ENCODE results near the gene ESRRA.
"Not testable (repeated sequence)": the region's sequence is repeated elsewhere in the genome, so short reads cannot be mapped to it uniquely, and the experiment has no call there.

The ESRRA gene

DNA sequence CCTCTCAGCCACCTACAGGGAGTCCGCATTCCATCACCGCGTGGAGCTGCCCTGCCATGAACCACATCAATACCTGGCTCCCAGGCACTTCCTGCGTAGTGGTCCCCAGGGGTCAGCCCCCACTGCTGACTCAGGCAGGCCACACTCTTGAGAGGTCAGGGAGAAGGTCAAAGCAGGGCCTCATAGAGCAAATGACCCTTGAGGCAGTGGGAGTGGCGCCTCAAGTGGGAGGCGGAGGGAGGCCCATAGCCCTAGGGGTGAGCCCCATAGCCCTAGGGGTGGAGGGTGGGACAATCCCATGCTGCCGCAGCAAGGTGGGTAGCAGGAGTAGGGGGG is 17.6 kb downstream of the ESRRA start:
- 60% methylated on average over 7 of the region's 7 CpGs for WGBS
- Histone ChIP-seq H3K4ac (ENCODE audit: low read depth in 1 of 2, low read length in 2 of 2) (no peak overlapping the region), H3K9me3 (ENCODE audit: control insufficient read depth, low read length) (peaks cover 3% of the 10 kb centered on the region), H3K4me2 (ENCODE audit: low read length, poor library complexity, severe bottlenecking) (no peak overlapping the region), H2BK12ac (ENCODE audit: low read length in 2 of 2) (no peak overlapping the region), H3K9ac (ENCODE audit: low read length) (no peak overlapping the region), H4K91ac (ENCODE audit: low read length) (peak overlapping the region; percentile 5), H2BK15ac (ENCODE audit: low read depth, poor library complexity, severe bottlenecking) (no peak overlapping the region), H3K36me3 (ENCODE audit: control insufficient read depth in 1 of 2, insufficient read depth in 2 of 2, low read depth in 1 of 2, low read length in 2 of 2) (peaks cover 34 to 39% of the 10 kb centered on the region in 2 experiments), H3K14ac (ENCODE audit: low read length in 2 of 2) (no peak overlapping the region), H3K18ac (ENCODE audit: low read depth in 1 of 2, low read length in 2 of 2) (peak overlapping the region in 1 of 2 experiments; percentile 46), H3K79me1 (replicated peaks; ENCODE audit: low read length, poor library complexity, severe bottlenecking) (peaks cover 19% of the 10 kb centered on the region), H3K4me3 (ENCODE audit: insufficient read depth in 1 of 2, low read depth in 1 of 2, low read length in 2 of 2) (no peak overlapping the region), H3K27me3 (ENCODE audit: control insufficient read depth in 1 of 2, insufficient read depth in 1 of 2, low read length in 2 of 2) (no peaks in the 10 kb centered on the region), H3K23ac (ENCODE audit: low read length in 2 of 2) (no peak overlapping the region), H2AK5ac (ENCODE audit: low read length, severe bottlenecking) (no peak overlapping the region), H2BK5ac (ENCODE audit: low read depth, low read length, poor library complexity, severe bottlenecking) (no peak overlapping the region), H3K27ac (ENCODE audit: low read length, poor library complexity, severe bottlenecking) (no peak overlapping the region), H2BK120ac (ENCODE audit: low read depth, low read length) (no peak overlapping the region), H3K4me1 (ENCODE audit: control insufficient read depth, insufficient read depth, low read depth, low read length) (peaks cover 32% of the 10 kb centered on the region), H2AFZ (ENCODE audit: low read depth, low read length) (no peak overlapping the region), H4K8ac (ENCODE audit: low read length) (no peak overlapping the region)
- no peak for DNase-seq

DNA sequence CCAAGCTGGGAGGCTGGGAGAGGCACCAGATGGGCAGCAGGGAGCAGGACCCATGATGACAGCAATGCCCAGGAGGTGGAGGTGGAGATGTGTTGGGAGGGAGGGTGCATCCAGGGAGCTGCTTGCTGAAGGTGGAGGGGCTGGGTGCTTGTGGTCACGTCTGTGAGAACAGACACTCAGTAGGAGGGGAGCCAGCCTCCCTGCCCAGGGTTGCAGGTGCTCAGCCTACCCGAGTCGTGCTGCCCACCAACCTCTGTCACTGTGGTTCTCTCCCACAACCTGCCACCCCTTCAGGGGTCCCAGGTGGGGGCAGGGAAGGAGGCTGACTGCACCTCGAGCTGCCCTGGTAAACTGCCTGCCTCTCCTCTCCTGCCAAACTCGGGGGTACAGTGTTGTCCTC is 18.0 kb downstream of the ESRRA start:
- H2AK5ac ChIP-seq (ENCODE audit: low read length, severe bottlenecking): no peak overlapping the region
- no peak overlapping the region for H3K27ac ChIP-seq (ENCODE audit: low read length, poor library complexity, severe bottlenecking)
- H4K91ac ChIP-seq (ENCODE audit: low read length): no peak overlapping the region
- no peak overlapping the region for H2BK12ac ChIP-seq (ENCODE audit: low read length in 2 of 2)
- 95% methylated on average over 4 of the region's 5 CpGs for WGBS
- H3K4me1 ChIP-seq (ENCODE audit: control insufficient read depth, insufficient read depth, low read depth, low read length): peaks cover 32% of the 10 kb centered on the region
- no peak overlapping the region for H3K4ac ChIP-seq (ENCODE audit: low read depth in 1 of 2, low read length in 2 of 2)
- H3K4me2 ChIP-seq (ENCODE audit: low read length, poor library complexity, severe bottlenecking): no peak overlapping the region
- no peak overlapping the region for H3K14ac ChIP-seq (ENCODE audit: low read length in 2 of 2)
- no peaks in the 10 kb centered on the region for H3K27me3 ChIP-seq (ENCODE audit: control insufficient read depth in 1 of 2, insufficient read depth in 1 of 2, low read length in 2 of 2)
- H2BK120ac ChIP-seq (ENCODE audit: low read depth, low read length): no peak overlapping the region
- H3K4me3 ChIP-seq (ENCODE audit: insufficient read depth in 1 of 2, low read depth in 1 of 2, low read length in 2 of 2): no peak overlapping the region
- no peak for DNase-seq
- H3K36me3 ChIP-seq (ENCODE audit: control insufficient read depth in 1 of 2, insufficient read depth in 2 of 2, low read depth in 1 of 2, low read length in 2 of 2): peaks cover 34 to 39% of the 10 kb centered on the region in 2 experiments
- no peak overlapping the region for H2BK5ac ChIP-seq (ENCODE audit: low read depth, low read length, poor library complexity, severe bottlenecking)
- no peak overlapping the region for H3K18ac ChIP-seq (ENCODE audit: low read depth in 1 of 2, low read length in 2 of 2)
- H3K23ac ChIP-seq (ENCODE audit: low read length in 2 of 2): no peak overlapping the region
- H2BK15ac ChIP-seq (ENCODE audit: low read depth, poor library complexity, severe bottlenecking): no peak overlapping the region
- H3K79me1 ChIP-seq (replicated peaks; ENCODE audit: low read length, poor library complexity, severe bottlenecking): peaks cover 16% of the 10 kb centered on the region
- H4K8ac ChIP-seq (ENCODE audit: low read length): no peak overlapping the region
- H2AFZ ChIP-seq (ENCODE audit: low read depth, low read length): no peak overlapping the region
- no peak overlapping the region for H3K9ac ChIP-seq (ENCODE audit: low read length)
- peaks cover 3% of the 10 kb centered on the region for H3K9me3 ChIP-seq (ENCODE audit: control insufficient read depth, low read length)

DNA sequence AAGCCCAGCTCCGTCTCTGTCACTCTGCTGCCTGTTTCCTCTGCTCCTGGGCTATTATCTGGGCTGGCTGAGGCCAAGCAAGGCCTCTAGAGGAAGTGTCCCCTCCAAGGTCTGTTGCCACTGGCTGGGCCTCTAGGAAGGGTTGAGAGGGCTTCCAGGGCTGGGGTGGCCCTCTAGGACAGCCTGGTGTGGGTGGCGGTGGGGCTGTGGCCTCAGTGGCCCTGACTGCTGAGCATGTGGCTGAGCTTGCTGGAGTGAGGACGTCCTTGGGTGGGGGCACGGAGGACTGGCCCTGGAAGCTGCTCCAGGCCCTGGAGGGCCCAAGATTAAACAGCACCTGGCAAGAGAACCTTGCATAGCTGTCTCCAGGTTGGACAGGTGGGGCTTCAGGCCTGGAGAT is 18.7 kb downstream of the ESRRA start:
- not testable (repeated sequence) for H3K23ac ChIP-seq (ENCODE audit: low read length in 2 of 2); H3K27ac ChIP-seq (ENCODE audit: low read length, poor library complexity, severe bottlenecking); H3K9me3 ChIP-seq (ENCODE audit: control insufficient read depth, low read length); H2BK12ac ChIP-seq (ENCODE audit: low read length in 2 of 2); H2AFZ ChIP-seq (ENCODE audit: low read depth, low read length); H3K18ac ChIP-seq (ENCODE audit: low read depth in 1 of 2, low read length in 2 of 2); H4K91ac ChIP-seq (ENCODE audit: low read length); DNase-seq; H3K9ac ChIP-seq (ENCODE audit: low read length); H3K4me2 ChIP-seq (ENCODE audit: low read length, poor library complexity, severe bottlenecking); H4K8ac ChIP-seq (ENCODE audit: low read length); H3K14ac ChIP-seq (ENCODE audit: low read length in 2 of 2); H2BK15ac ChIP-seq (ENCODE audit: low read depth, poor library complexity, severe bottlenecking); H3K27me3 ChIP-seq (ENCODE audit: control insufficient read depth in 1 of 2, insufficient read depth in 1 of 2, low read length in 2 of 2); H2BK5ac ChIP-seq (ENCODE audit: low read depth, low read length, poor library complexity, severe bottlenecking); H2AK5ac ChIP-seq (ENCODE audit: low read length, severe bottlenecking); H2BK120ac ChIP-seq (ENCODE audit: low read depth, low read length); H3K4me3 ChIP-seq (ENCODE audit: insufficient read depth in 1 of 2, low read depth in 1 of 2, low read length in 2 of 2)
- Histone ChIP-seq H3K79me1 (replicated peaks; ENCODE audit: low read length, poor library complexity, severe bottlenecking) (peaks cover 14% of the 10 kb centered on the region), H3K4me1 (ENCODE audit: control insufficient read depth, insufficient read depth, low read depth, low read length) (peaks cover 30% of the 10 kb centered on the region), H3K36me3 (ENCODE audit: control insufficient read depth in 1 of 2, insufficient read depth in 2 of 2, low read depth in 1 of 2, low read length in 2 of 2) (peaks cover 34 to 39% of the 10 kb centered on the region in 2 experiments), H3K4ac (ENCODE audit: low read depth in 1 of 2, low read length in 2 of 2) (peak overlapping the region in 1 of 2 experiments; percentile 25)
- 88% methylated on average over 4 of the region's 4 CpGs for WGBS

DNA sequence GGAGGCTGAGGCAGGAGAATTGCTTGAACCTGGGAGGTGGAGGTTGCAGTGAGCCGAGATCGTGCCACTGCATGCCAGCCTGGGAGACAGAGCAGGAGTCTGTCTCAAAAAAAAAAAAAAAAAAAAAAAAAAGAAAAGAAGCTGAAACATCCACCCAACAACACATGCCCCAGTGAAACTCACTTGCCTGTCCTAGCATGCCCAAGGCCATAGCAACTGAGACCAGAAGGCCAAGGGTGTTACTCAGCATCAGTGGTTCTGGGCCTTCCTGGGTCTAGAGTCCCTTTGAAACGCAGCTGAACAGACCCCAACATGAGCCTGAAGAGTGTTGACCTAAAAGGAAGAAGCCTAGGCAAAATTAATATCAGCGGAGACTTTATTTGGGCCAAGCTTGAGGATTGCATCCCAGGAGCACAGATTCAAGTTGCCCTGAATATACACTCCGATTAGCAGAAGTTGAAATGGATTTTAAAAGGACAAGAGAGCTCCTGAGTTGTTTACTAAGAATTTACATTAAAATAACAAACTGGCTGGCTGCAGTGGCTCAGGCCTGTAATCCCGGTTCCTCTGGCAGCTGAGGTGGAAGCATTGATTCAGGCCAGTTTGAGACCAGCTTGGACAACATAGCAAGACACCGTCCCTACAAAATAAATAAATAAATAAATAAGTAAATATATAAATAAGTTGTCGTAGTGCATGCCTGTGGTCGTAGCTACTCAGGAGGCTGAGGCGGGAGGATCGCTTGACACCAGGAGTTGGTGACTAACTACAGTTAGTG is 19.6 kb downstream of the ESRRA start:
- peaks cover 23% of the 10 kb centered on the region for H3K4me1 ChIP-seq (ENCODE audit: control insufficient read depth, insufficient read depth, low read depth, low read length)
- no peak overlapping the region for H2BK120ac ChIP-seq (ENCODE audit: low read depth, low read length)
- no peak overlapping the region for H3K14ac ChIP-seq (ENCODE audit: low read length in 2 of 2)
- H3K4me2 ChIP-seq (ENCODE audit: low read length, poor library complexity, severe bottlenecking): no peak overlapping the region
- peaks cover 9% of the 10 kb centered on the region for H3K79me1 ChIP-seq (replicated peaks; ENCODE audit: low read length, poor library complexity, severe bottlenecking)
- H3K4ac ChIP-seq (ENCODE audit: low read depth in 1 of 2, low read length in 2 of 2): no peak overlapping the region
- no peak overlapping the region for H2BK15ac ChIP-seq (ENCODE audit: low read depth, poor library complexity, severe bottlenecking)
- H3K27ac ChIP-seq (ENCODE audit: low read length, poor library complexity, severe bottlenecking): no peak overlapping the region
- peak overlapping the region in 1 of 2 experiments; percentile 39 for H3K18ac ChIP-seq (ENCODE audit: low read depth in 1 of 2, low read length in 2 of 2)
- H4K91ac ChIP-seq (ENCODE audit: low read length): no peak overlapping the region
- 88% methylated on average over 9 of the region's 11 CpGs for WGBS
- peaks cover 34 to 39% of the 10 kb centered on the region in 2 experiments for H3K36me3 ChIP-seq (ENCODE audit: control insufficient read depth in 1 of 2, insufficient read depth in 2 of 2, low read depth in 1 of 2, low read length in 2 of 2)
- no peaks in the 10 kb centered on the region for H3K27me3 ChIP-seq (ENCODE audit: control insufficient read depth in 1 of 2, insufficient read depth in 1 of 2, low read length in 2 of 2)
- peaks cover 3% of the 10 kb centered on the region for H3K9me3 ChIP-seq (ENCODE audit: control insufficient read depth, low read length)
- peak; percentile 43 for DNase-seq
- H2AFZ ChIP-seq (ENCODE audit: low read depth, low read length): no peak overlapping the region
- H2AK5ac ChIP-seq (ENCODE audit: low read length, severe bottlenecking): no peak overlapping the region
- no peak overlapping the region for H2BK5ac ChIP-seq (ENCODE audit: low read depth, low read length, poor library complexity, severe bottlenecking)
- H3K4me3 ChIP-seq (ENCODE audit: insufficient read depth in 1 of 2, low read depth in 1 of 2, low read length in 2 of 2): no peak overlapping the region
- H2BK12ac ChIP-seq (ENCODE audit: low read length in 2 of 2): no peak overlapping the region
- no peak overlapping the region for H3K9ac ChIP-seq (ENCODE audit: low read length)
- no peak overlapping the region for H3K23ac ChIP-seq (ENCODE audit: low read length in 2 of 2)
- no peak overlapping the region for H4K8ac ChIP-seq (ENCODE audit: low read length)

All from mesenchymal stem cell (in vitro differentiated cells and primary cell).